Endodermal cell (in vitro differentiated cells): ENCODE data around the gene SPG21. TPM values are rescaled to one million over a fixed set of nuclear protein-coding genes. Genes with fewer than 3 reads are reported as not detected.

Experiments
- DNase-seq: peaks from one replicate; pipeline ENCODE4 v3.0.0-alpha.2; 2017
- H3K27ac ChIP-seq: 2 replicates; pipeline ENCODE4 v1.5.1; 2013; ENCODE audit warnings: mild to moderate bottlenecking, low read depth, low read length, moderate library complexity
- H3K27me3 ChIP-seq: 2 replicates; pipeline ENCODE4 v1.6.1; 2013; ENCODE audit warnings: mild to moderate bottlenecking, low read length, moderate library complexity; ENCODE audit not compliant: insufficient read depth, control insufficient read depth, poor library complexity, severe bottlenecking
- H3K36me3 ChIP-seq: 2 replicates; pipeline ENCODE4 v1.7.0; 2013; ENCODE audit warnings: mild to moderate bottlenecking, low read length, moderate library complexity; ENCODE audit not compliant: control insufficient read depth, insufficient read depth
- H3K4me1 ChIP-seq: one replicate; pipeline ENCODE4 v1.7.0; 2013; ENCODE audit warnings: low read length; ENCODE audit not compliant: control insufficient read depth, insufficient read depth
- H3K4me3 ChIP-seq: 2 replicates; pipeline ENCODE4 v1.5.1; 2013; ENCODE audit warnings: mild to moderate bottlenecking, low read length, moderate library complexity
- H3K9ac ChIP-seq: 2 replicates; pipeline ENCODE4 v1.6.1; 2013; ENCODE audit warnings: mild to moderate bottlenecking, low read length, moderate library complexity; ENCODE audit not compliant: poor library complexity, severe bottlenecking; ENCODE audit errors: extremely low read depth
- H3K9me3 ChIP-seq: 2 replicates; pipeline ENCODE4 v1.6.1; 2013; ENCODE audit warnings: mild to moderate bottlenecking, low read length, moderate library complexity; ENCODE audit not compliant: control insufficient read depth
- H3K27ac Mint-ChIP-seq: 2 replicates; pipeline ENCODE4 v1.8.0; 2020; ENCODE audit warnings: mixed read lengths
- H3K27me3 Mint-ChIP-seq: 2 replicates; pipeline ENCODE4 v1.8.0; 2021; ENCODE audit warnings: mild to moderate bottlenecking, mixed read lengths; ENCODE audit not compliant: insufficient read depth
- H3K36me3 Mint-ChIP-seq: 2 replicates; pipeline ENCODE4 v1.8.0; 2020; ENCODE audit warnings: low read depth, mixed read lengths
- H3K4me1 Mint-ChIP-seq: 2 replicates; pipeline ENCODE4 v1.8.0; 2020; ENCODE audit warnings: mixed read lengths
- H3K4me3 Mint-ChIP-seq: 2 replicates; pipeline ENCODE4 v1.8.0; 2020; ENCODE audit warnings: mild to moderate bottlenecking, moderate library complexity, mixed read lengths
- H3K9me3 Mint-ChIP-seq: 2 replicates; pipeline ENCODE4 v1.8.0; 2020; ENCODE audit warnings: mild to moderate bottlenecking, mixed read lengths
- CTCF ChIP-seq: fragments of 200-600 bp; sonication (generic); conservative IDR thresholded peaks from 2 replicates; pipeline ENCODE4 v1.5.0; 2021; ENCODE audit warnings: antibody characterized with exemption, mild to moderate bottlenecking
- WGBS, 2 experiments: methylation state at CpG; one replicate each; pipeline versions ENCODE4 v1.1.5 to v1.1.7; 2013; ENCODE audit warnings: missing lambda C conversion rate in 2 of 2, mixed read lengths in 1 of 2; ENCODE audit not compliant: insufficient coverage in 1 of 2, insufficient read length in 1 of 2; 5-methylcytosine and 5-hydroxymethylcytosine counted together
- total RNA-seq, 2 donors: library from RNA; stranded (reverse); fragmentation: NEBNext Ultra II Directional in 1 of 2; extraction: Animal tissue kit (Norgen Biotek cat#: 25700) in 1 of 2; gene quantifications; 2 replicates in 1 of 2; 3 replicates in 1 of 2; pipeline ENCODE4 v1.2.1, GENCODE V29; 2021

The SPG21 gene
- total RNA-seq, 2 donors from 2014 or later, result 77.0 to 96.1 TPM

GRCh38 chr15:65038428-65038827, 48.7 kb upstream of the SPG21 start:
- no peak for TF ChIP-seq CTCF
- Histone ChIP-seq H3K4me3 (no peak overlapping the region), H3K27me3 (no peaks in the 10 kb centered on the region), H3K4me1 (no peaks in the 10 kb centered on the region), H3K9me3 (no peaks in the 10 kb centered on the region), H3K9ac (no peak overlapping the region), H3K27ac (no peak overlapping the region), H3K36me3 (no peaks in the 10 kb centered on the region)
- no peaks in the 10 kb centered on the region for H3K9me3 Mint-ChIP-seq
- H3K27ac Mint-ChIP-seq, result no peak overlapping the region
- no peak overlapping the region for H3K4me3 Mint-ChIP-seq
- WGBS, 2 experiments, result 94 to 100% methylated on average over 1 to 3 of the region's 3 CpGs
- H3K4me1 Mint-ChIP-seq, result no peaks in the 10 kb centered on the region
- peaks cover 4% of the 10 kb centered on the region for H3K27me3 Mint-ChIP-seq
- no peaks in the 10 kb centered on the region for H3K36me3 Mint-ChIP-seq
- DNase-seq, result no peak

- no peak overlapping the region for H3K9ac ChIP-seq
- no peak overlapping the region for H3K27ac ChIP-seq
- H3K9me3 ChIP-seq, result no peaks in the 10 kb centered on the region
- H3K4me3 ChIP-seq, result no peak overlapping the region
- no peak for TF ChIP-seq CTCF
- Mint-ChIP-seq H3K9me3 (no peaks in the 10 kb centered on the region), H3K4me1 (peaks cover 2% of the 10 kb centered on the region), H3K4me3 (no peak overlapping the region), H3K27me3 (peaks cover 3% of the 10 kb centered on the region), H3K36me3 (no peaks in the 10 kb centered on the region), H3K27ac (no peak overlapping the region)
- no peaks in the 10 kb centered on the region for H3K27me3 ChIP-seq
- no peaks in the 10 kb centered on the region for H3K4me1 ChIP-seq
- WGBS, 2 experiments, result 83 to 89% methylated on average over 1 of the region's 1 CpG
- H3K36me3 ChIP-seq, result no peaks in the 10 kb centered on the region
- DNase-seq, result no peak
Measured at GRCh38 chr15:65037309-65037708, 47.6 kb upstream of the SPG21 start.

GRCh38 chr15:65034719-65035118, 45.0 kb upstream of the SPG21 start:
- no peak for TF ChIP-seq CTCF
- Histone ChIP-seq H3K27ac (no peak overlapping the region), H3K4me1 (no peaks in the 10 kb centered on the region), H3K36me3 (no peaks in the 10 kb centered on the region), H3K9ac (no peak overlapping the region), H3K9me3 (no peaks in the 10 kb centered on the region), H3K27me3 (no peaks in the 10 kb centered on the region), H3K4me3 (no peak overlapping the region)
- peaks cover 5% of the 10 kb centered on the region for H3K27me3 Mint-ChIP-seq
- peaks cover 8% of the 10 kb centered on the region for H3K4me1 Mint-ChIP-seq
- H3K9me3 Mint-ChIP-seq, result no peaks in the 10 kb centered on the region
- no peak overlapping the region for H3K4me3 Mint-ChIP-seq
- no peak overlapping the region for H3K27ac Mint-ChIP-seq
- DNase-seq, result no peak
- 96 to 99% methylated on average over 11 of the region's 11 CpGs for WGBS, 2 experiments
- H3K36me3 Mint-ChIP-seq, result no peaks in the 10 kb centered on the region
